ENCODE results near the gene RIBC1. TPM values are rescaled to one million over a fixed set of nuclear protein-coding genes. Genes with fewer than 3 reads are reported as not detected.

RIBC1 gene
- polyA plus RNA-seq, 2 of the 4 experiments (the other 2 are of a cell fraction) = 0.52 to 0.96 TPM

DNA sequence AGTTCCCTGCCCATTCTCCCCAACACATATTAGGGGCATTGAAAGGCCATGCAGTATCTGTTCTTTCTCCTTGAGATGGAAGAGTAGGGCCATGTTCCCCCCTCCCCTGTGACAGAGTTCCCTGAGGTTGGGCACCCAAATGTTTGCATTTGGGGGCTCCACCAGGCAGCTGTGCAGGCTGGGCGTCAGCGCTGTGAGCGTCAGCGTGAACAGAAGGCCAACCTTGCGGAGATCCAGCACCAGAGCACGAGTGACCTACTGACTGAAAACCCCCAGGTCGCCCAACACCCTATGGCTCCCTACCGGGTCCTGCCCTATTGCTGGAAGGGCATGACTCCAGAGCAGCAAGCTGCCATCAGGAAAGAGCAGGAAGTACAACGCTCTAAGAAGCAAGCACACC, 7.6 kb downstream of the RIBC1 start:
- CTCF ChIA-PET = interaction anchor here (0.6 to 1.5 kb wide), 4 partner anchors 52 to 117 kb away, joined by 3 to 8 read pairs (median 4); no protein-coding TSS in a partner anchor
- no peak for DNase-seq (ENCODE audit: low read depth in 1 of 2, low spot score in 1 of 2)
- H3K4me2 ChIP-seq = no peak overlapping the region
- WGBS (ENCODE audit: missing lambda C conversion rate) = 80% methylated on average over 1 of the region's 9 CpGs
- H3K4me3 ChIP-seq = no peak overlapping the region
- POLR2A ChIA-PET = no interaction called here
- TF ChIP-seq KDM1A (IDR thresholded peaks at IDR 0.05; ENCODE audit: low read depth) (no peak), HEYL (CRISPR knock-in tag; IDR thresholded peaks at IDR 0.05) (no peak), HOXB5 (CRISPR knock-in tag; IDR thresholded peaks at IDR 0.05) (no peak), NFE2L2 (conservative IDR thresholded peaks at IDR 0.05; ENCODE audit: low read length) (no peak)
- TF ChIP-seq, protein P1, sequence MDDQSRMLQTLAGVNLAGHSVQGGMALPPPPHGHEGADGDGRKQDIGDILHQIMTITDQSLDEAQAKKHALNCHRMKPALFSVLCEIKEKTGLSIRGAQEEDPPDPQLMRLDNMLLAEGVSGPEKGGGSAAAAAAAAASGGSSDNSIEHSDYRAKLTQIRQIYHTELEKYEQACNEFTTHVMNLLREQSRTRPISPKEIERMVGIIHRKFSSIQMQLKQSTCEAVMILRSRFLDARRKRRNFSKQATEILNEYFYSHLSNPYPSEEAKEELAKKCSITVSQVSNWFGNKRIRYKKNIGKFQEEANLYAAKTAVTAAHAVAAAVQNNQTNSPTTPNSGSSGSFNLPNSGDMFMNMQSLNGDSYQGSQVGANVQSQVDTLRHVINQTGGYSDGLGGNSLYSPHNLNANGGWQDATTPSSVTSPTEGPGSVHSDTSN (IDR thresholded peaks at IDR 0.05) = no peak
- no peaks in the 10 kb centered on the region for H3K9me3 ChIP-seq
- no peak for FAIRE-seq
- no peak for ATAC-seq
- no peak overlapping the region for H3K27ac ChIP-seq
- H3K4me1 ChIP-seq = 0 out of 3 replicates have a peak, but pooled peaks cover 5% of the 10 kb centered on the region

DNA sequence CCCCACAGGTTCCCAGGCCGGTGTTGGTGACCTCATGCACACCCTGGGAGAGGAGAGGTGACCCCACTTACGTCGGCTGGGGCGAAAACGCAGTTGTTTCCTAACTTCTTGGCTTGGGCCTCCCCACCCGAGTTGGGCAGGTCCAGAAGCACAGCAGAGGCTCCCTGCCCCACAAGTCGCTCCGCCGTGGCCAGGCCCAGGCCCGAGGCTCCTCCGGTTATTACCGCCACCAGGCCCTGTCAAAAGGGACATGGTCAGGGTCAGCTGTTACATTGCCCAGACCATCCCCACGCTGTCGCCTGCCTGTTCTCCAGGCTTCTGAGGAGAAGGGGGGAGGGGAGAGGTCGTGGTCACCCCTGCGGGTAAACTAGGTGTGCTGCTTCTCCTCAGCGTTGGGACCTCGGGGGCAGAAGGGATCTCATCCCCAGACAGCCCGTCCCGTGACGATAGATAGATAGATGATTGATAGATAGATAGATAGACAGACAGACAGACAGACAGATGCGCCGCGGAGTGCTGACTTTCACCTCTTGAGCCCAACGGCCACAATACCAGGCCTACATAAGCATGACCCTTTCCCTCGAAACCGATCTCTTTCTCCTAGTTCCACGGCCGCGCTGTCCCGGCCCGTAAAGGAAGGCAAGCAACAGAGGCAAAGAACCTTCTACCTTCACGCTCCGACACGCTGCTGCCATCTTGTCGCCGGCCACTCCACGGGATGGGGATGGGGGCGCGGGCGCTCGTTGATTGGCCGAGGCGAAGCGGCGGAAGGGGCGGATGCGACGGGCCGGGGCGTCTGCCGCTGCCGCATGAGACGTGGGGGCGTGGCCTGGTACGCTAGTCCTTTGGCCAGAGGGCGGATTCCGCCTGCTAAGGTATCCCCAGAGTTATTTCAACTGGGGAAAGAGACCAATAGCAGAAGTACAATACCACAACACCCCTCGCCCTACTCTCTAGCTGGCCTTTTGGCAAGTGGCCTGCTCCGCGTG, 11.3 kb downstream of the RIBC1 start, which contains the start of gene HSD17B10:
HSD17B10 (minus strand) TSS at position 720 of the 989 bp plus-strand sequence; CDS start at position 695, 25 bp downstream.
- H3K4me2 ChIP-seq = peak within 1 kb of the TSS; percentile 95
- H3K9me3 ChIP-seq = no peaks in the 10 kb centered on the region
- FAIRE-seq (peak; percentile 100), ATAC-seq (peak; percentile 96 to 99), DNase-seq (ENCODE audit: low read depth in 1 of 2, low spot score in 1 of 2) (peak; percentile 84 to 85)
- H3K4me3 ChIP-seq = peak within 1 kb of the TSS; percentile 95
- CTCF ChIA-PET = interaction anchor here (1.4 to 3.6 kb wide), 5 partner anchors 10 to 121 kb away, joined by 5 to 36 read pairs (median 18); partner anchors contain the start of genes RIBC1 and SMC1A
- peak within 1 kb of the TSS; percentile 89 to 92 for H3K27ac ChIP-seq
- peaks cover 5% of the 10 kb centered on the region; the same call in 1 of the 3 replicates for H3K4me1 ChIP-seq
- under 1% methylated on average over 29 of the region's 61 CpGs for WGBS (ENCODE audit: missing lambda C conversion rate)
- no peak for TF ChIP-seq BHLHE40 (IDR thresholded peaks at IDR 0.05; ENCODE audit: low read depth, low read length)
- TF ChIP-seq, protein P2, sequence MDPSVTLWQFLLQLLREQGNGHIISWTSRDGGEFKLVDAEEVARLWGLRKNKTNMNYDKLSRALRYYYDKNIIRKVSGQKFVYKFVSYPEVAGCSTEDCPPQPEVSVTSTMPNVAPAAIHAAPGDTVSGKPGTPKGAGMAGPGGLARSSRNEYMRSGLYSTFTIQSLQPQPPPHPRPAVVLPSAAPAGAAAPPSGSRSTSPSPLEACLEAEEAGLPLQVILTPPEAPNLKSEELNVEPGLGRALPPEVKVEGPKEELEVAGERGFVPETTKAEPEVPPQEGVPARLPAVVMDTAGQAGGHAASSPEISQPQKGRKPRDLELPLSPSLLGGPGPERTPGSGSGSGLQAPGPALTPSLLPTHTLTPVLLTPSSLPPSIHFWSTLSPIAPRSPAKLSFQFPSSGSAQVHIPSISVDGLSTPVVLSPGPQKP (IDR thresholded peaks at IDR 0.05; ENCODE audit: low read depth, low read length) = no peak
- TF ChIP-seq, protein P3, sequence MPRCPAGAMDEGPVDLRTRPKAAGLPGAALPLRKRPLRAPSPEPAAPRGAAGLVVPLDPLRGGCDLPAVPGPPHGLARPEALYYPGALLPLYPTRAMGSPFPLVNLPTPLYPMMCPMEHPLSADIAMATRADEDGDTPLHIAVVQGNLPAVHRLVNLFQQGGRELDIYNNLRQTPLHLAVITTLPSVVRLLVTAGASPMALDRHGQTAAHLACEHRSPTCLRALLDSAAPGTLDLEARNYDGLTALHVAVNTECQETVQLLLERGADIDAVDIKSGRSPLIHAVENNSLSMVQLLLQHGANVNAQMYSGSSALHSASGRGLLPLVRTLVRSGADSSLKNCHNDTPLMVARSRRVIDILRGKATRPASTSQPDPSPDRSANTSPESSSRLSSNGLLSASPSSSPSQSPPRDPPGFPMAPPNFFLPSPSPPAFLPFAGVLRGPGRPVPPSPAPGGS (IDR thresholded peaks at IDR 0.05) = 0 out of 3 replicates have a peak, but pooled peaks have one; percentile 48
- peak; percentile 81 for TF ChIP-seq POLR2A (IDR thresholded peaks at IDR 0.05; ENCODE audit: low read length)
- TF ChIP-seq HOXB13 (CRISPR knock-in tag; IDR thresholded peaks at IDR 0.05; ENCODE audit: low read depth) = no peak
- TF ChIP-seq, protein P4, sequence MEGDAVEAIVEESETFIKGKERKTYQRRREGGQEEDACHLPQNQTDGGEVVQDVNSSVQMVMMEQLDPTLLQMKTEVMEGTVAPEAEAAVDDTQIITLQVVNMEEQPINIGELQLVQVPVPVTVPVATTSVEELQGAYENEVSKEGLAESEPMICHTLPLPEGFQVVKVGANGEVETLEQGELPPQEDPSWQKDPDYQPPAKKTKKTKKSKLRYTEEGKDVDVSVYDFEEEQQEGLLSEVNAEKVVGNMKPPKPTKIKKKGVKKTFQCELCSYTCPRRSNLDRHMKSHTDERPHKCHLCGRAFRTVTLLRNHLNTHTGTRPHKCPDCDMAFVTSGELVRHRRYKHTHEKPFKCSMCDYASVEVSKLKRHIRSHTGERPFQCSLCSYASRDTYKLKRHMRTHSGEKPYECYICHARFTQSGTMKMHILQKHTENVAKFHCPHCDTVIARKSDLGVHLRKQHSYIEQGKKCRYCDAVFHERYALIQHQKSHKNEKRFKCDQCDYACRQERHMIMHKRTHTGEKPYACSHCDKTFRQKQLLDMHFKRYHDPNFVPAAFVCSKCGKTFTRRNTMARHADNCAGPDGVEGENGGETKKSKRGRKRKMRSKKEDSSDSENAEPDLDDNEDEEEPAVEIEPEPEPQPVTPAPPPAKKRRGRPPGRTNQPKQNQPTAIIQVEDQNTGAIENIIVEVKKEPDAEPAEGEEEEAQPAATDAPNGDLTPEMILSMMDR (IDR thresholded peaks at IDR 0.05) = no peak
- no peak for TF ChIP-seq HOXA7 (CRISPR knock-in tag; IDR thresholded peaks at IDR 0.05)
- TF ChIP-seq NR3C1 (IDR thresholded peaks at IDR 0.05) = no peak
- TF ChIP-seq, protein P5, sequence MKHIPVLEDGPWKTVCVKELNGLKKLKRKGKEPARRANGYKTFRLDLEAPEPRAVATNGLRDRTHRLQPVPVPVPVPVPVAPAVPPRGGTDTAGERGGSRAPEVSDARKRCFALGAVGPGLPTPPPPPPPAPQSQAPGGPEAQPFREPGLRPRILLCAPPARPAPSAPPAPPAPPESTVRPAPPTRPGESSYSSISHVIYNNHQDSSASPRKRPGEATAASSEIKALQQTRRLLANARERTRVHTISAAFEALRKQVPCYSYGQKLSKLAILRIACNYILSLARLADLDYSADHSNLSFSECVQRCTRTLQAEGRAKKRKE (CRISPR knock-in tag; IDR thresholded peaks at IDR 0.05; ENCODE audit: low read depth) = no peak
- TF ChIP-seq RAD21 (conservative IDR thresholded peaks at IDR 0.05 in 1 of 2, IDR thresholded peaks at IDR 0.05 in 1 of 2) = no peak
- 0 out of 2 replicates have a peak, but pooled peaks have one; percentile 27 for TF ChIP-seq PHF8 (IDR thresholded peaks at IDR 0.05; ENCODE audit: borderline replicate concordance, low read depth)
- TF ChIP-seq JUN (IDR thresholded peaks at IDR 0.05) = 0 out of 5 replicates have a peak, but pooled peaks of 1 of the 2 experiments have one; percentile 42
- TF ChIP-seq KDM5A (IDR thresholded peaks at IDR 0.05) = peak; percentile 82
- TF ChIP-seq, protein P6, sequence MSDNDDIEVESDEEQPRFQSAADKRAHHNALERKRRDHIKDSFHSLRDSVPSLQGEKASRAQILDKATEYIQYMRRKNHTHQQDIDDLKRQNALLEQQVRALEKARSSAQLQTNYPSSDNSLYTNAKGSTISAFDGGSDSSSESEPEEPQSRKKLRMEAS (IDR thresholded peaks at IDR 0.05) = peak; percentile 66
- no peak for TF ChIP-seq RNF2 (IDR thresholded peaks at IDR 0.05; ENCODE audit: borderline replicate concordance, low read depth)
- no peak for TF ChIP-seq SREBF2 (IDR thresholded peaks at IDR 0.05)
- POLR2A ChIA-PET = no interaction called here

Data from A549 (cell line).